IMR-90 (cell line): ENCODE results near the gene FAM120A. TPM values are rescaled to one million over a fixed set of nuclear protein-coding genes. Genes with fewer than 3 reads are reported as not detected.

Experiments
- ATAC-seq: fragments of 200-7000 bp; cut with Tn5 transposase; 2 replicates; pipeline ENCODE4 v1.9.1; 2020; ENCODE audit warnings: low read depth, mild to moderate bottlenecking, moderate library complexity
- BruUV-seq: library from RNA; stranded (reverse); fragments of 400-500 nt; replicated peaks from 2 replicates; lab custom pipeline; 2021; lab: Mats Ljungman, UMichigan
- CTCF ChIA-PET: fragments of 300-600 bp; formaldehyde crosslinking; extraction: SDS; loops from one replicate; lab custom pipeline; 2021; ENCODE audit warnings: antibody characterized with exemption; lab: Yijun Ruan, JAX
- POLR2A ChIA-PET: fragments of 300-600 bp; sonication (Branson Sonifier 250); formaldehyde crosslinking; loops from one replicate; lab custom pipeline; 2022; ENCODE audit warnings: antibody characterized with exemption; ENCODE audit not compliant: unreplicated experiment; lab: Charles Lee
- DNase-seq: peaks from one replicate; pipeline ENCODE4 v3.0.0; 2013
- H2AFZ ChIP-seq: replicated peaks from 2 replicates; pipeline ENCODE3; 2013; ENCODE audit warnings: low read length, mild to moderate bottlenecking; ENCODE audit not compliant: poor library complexity
- H2AK5ac ChIP-seq: 2 replicates; pipeline ENCODE4 v1.6.1; 2013; ENCODE audit warnings: low read depth, low read length, inconsistent platforms
- H2AK9ac ChIP-seq: replicated peaks from 2 replicates; pipeline ENCODE3; 2013; ENCODE audit warnings: mild to moderate bottlenecking, low read depth, low read length, moderate library complexity; ENCODE audit not compliant: poor library complexity
- H2BK120ac ChIP-seq: 2 replicates; pipeline ENCODE4 v1.6.1; 2013; ENCODE audit warnings: low read depth, low read length, inconsistent platforms
- H2BK15ac ChIP-seq: 3 replicates; pipeline ENCODE4 v1.6.1; 2013; ENCODE audit warnings: low read depth, low read length, inconsistent platforms
- H2BK20ac ChIP-seq: 2 replicates; pipeline ENCODE4 v1.6.1; 2013; ENCODE audit warnings: low read depth, mild to moderate bottlenecking, inconsistent platforms, low read length, moderate library complexity
- H2BK5ac ChIP-seq: 2 replicates; pipeline ENCODE4 v1.6.1; 2013; ENCODE audit warnings: mild to moderate bottlenecking, low read depth, low read length, inconsistent platforms; ENCODE audit not compliant: poor library complexity, severe bottlenecking
- H3K14ac ChIP-seq: replicated peaks from 2 replicates; pipeline ENCODE4 v1.6.1; 2013; ENCODE audit warnings: low read depth, low read length, inconsistent platforms
- H3K18ac ChIP-seq: 2 replicates; pipeline ENCODE4 v1.6.1; 2013; ENCODE audit warnings: low read depth, low read length, control low read depth
- H3K23ac ChIP-seq: 2 replicates; pipeline ENCODE4 v1.6.1; 2013; ENCODE audit warnings: low read depth, low read length, inconsistent platforms
- H3K27ac ChIP-seq: 2 replicates; pipeline ENCODE4 v1.5.1; 2013; ENCODE audit warnings: mild to moderate bottlenecking, control low read depth, low read length; ENCODE audit not compliant: insufficient read depth
- H3K27me3 ChIP-seq: 2 replicates; pipeline ENCODE4 v1.6.1; 2013; ENCODE audit warnings: low read length; ENCODE audit not compliant: control insufficient read depth, insufficient read depth
- H3K36me3 ChIP-seq: 2 replicates; pipeline ENCODE4 v1.6.1; 2013; ENCODE audit warnings: low read length, mixed read lengths; ENCODE audit not compliant: control insufficient read depth, insufficient read depth
- H3K4ac ChIP-seq: 2 replicates; pipeline ENCODE4 v1.6.1; 2013; ENCODE audit warnings: low read depth, low read length, inconsistent platforms
- H3K4me1 ChIP-seq: 2 replicates; pipeline ENCODE4 v1.6.1; 2013; ENCODE audit warnings: low read length, mixed read lengths; ENCODE audit not compliant: control insufficient read depth, insufficient read depth
- H3K4me2 ChIP-seq: 2 replicates; pipeline ENCODE4 v1.6.1; 2013; ENCODE audit warnings: low read depth, mild to moderate bottlenecking, control low read depth, low read length, moderate library complexity
- H3K4me3 ChIP-seq: 2 replicates; pipeline ENCODE4 v1.5.1; 2013; ENCODE audit warnings: low read depth, mild to moderate bottlenecking, control low read depth, low read length, moderate library complexity; ENCODE audit not compliant: insufficient read depth
- H3K56ac ChIP-seq: 2 replicates; pipeline ENCODE4 v1.6.1; 2013; ENCODE audit warnings: low read length, inconsistent platforms; ENCODE audit not compliant: insufficient read depth; ENCODE audit errors: extremely low read depth
- H3K79me1 ChIP-seq, 2 experiments: 2 replicates each; pipeline ENCODE4 v1.6.1; 2013; ENCODE audit warnings: low read length in 2 of 2, inconsistent platforms in 1 of 2, low read depth in 1 of 2
- H3K9ac ChIP-seq: 2 replicates; pipeline ENCODE4 v1.6.1; 2013; ENCODE audit warnings: low read depth, low read length, control low read depth
- H3K9me1 ChIP-seq: 2 replicates; pipeline ENCODE4 v1.6.1; 2013; ENCODE audit warnings: low read length, inconsistent platforms; ENCODE audit not compliant: insufficient read depth
- H3K9me3 ChIP-seq: 2 replicates; pipeline ENCODE4 v1.6.1; 2013; ENCODE audit warnings: low read length; ENCODE audit not compliant: control insufficient read depth, insufficient read depth
- H4K20me1 ChIP-seq: 2 replicates; pipeline ENCODE4 v1.6.1; 2013; ENCODE audit warnings: low read length, inconsistent platforms; ENCODE audit not compliant: insufficient read depth
- H4K5ac ChIP-seq: 2 replicates; pipeline ENCODE4 v1.6.1; 2013; ENCODE audit warnings: mild to moderate bottlenecking, low read depth, low read length, control low read depth
- H4K8ac ChIP-seq, 2 experiments: 2 replicates each; pipeline ENCODE4 v1.6.1; 2013; ENCODE audit warnings: low read depth in 2 of 2, low read length in 2 of 2, control low read depth in 1 of 2, inconsistent platforms in 1 of 2
- H4K91ac ChIP-seq: 2 replicates; pipeline ENCODE4 v1.6.1; 2013; ENCODE audit warnings: low read depth, low read length, inconsistent platforms; ENCODE audit not compliant: insufficient read depth
- CEBPB ChIP-seq: IDR thresholded peaks from 2 replicates; pipeline ENCODE4 v1.6.1; 2012; ENCODE audit warnings: low read depth, low read length, improper control_type of control experiment
- CHD1 ChIP-seq: IDR thresholded peaks from 2 replicates; pipeline ENCODE4 v1.6.1; 2012; ENCODE audit warnings: low read depth, low read length, improper control_type of control experiment
- MAZ ChIP-seq: IDR thresholded peaks from 2 replicates; pipeline ENCODE4 v1.6.1; 2012; ENCODE audit warnings: low read depth, mild to moderate bottlenecking, low read length, improper control_type of control experiment, moderate library complexity, borderline replicate concordance
- NFE2L2 ChIP-seq: fragments of 150-350 bp; IDR thresholded peaks from 2 replicates; pipeline ENCODE4 v1.6.1; 2016; ENCODE audit warnings: low read depth, mild to moderate bottlenecking, low read length
- POLR2A ChIP-seq: IDR thresholded peaks from 2 replicates; pipeline ENCODE4 v1.6.1; 2012; ENCODE audit warnings: mild to moderate bottlenecking, low read depth, low read length
- RAD21 ChIP-seq: IDR thresholded peaks from 2 replicates; pipeline ENCODE4 v1.6.1; 2012; ENCODE audit warnings: low read length, improper control_type of control experiment
- RFX5 ChIP-seq: IDR thresholded peaks from 2 replicates; pipeline ENCODE4 v1.8.0; 2012; ENCODE audit warnings: low read depth, mild to moderate bottlenecking, low read length, moderate library complexity
- SMC3 ChIP-seq: fragments of 150-350 bp; IDR thresholded peaks from 2 replicates; pipeline ENCODE4 v1.6.1; 2016; ENCODE audit warnings: low read depth, mild to moderate bottlenecking, antibody characterized with exemption, low read length, moderate library complexity
- WGBS, 2 experiments: methylation state at CpG; one replicate each; pipeline versions ENCODE4 v1.1.5 to v1.1.7; 2013; ENCODE audit warnings: missing lambda C conversion rate in 2 of 2; ENCODE audit not compliant: insufficient read length in 1 of 2; ENCODE audit errors: extremely low coverage in 2 of 2; 5-methylcytosine and 5-hydroxymethylcytosine counted together
- dilution Hi-C: fragments of 300-500 bp; cut with HindIII; formaldehyde crosslinking; loops from one replicate; pipeline ENCODE4 v1.14.3; 2018; ENCODE audit warnings: low sequenced_read_pairs; ENCODE audit not compliant: unreplicated experiment
- in situ Hi-C: fragments of 300-500 bp; cut with MboI; formaldehyde crosslinking; loops from 3 replicates; pipeline ENCODE4 v1.14.3; 2019; ENCODE audit warnings: low sequenced_read_pairs, inconsistent platforms, mixed read lengths
- intact Hi-C: fragments of 100-400 bp; cut with micrococcal nuclease; formaldehyde crosslinking; loops from 2 replicates; pipeline ENCODE4 v1.10.0; 2022
- polyA plus RNA-seq, 3 experiments: library from polyadenylated mRNA; depleted of rRNA; stranded (reverse); fragments of >200 nt; gene quantifications; 2 replicates each; pipeline ENCODE4 v1.2.3, GENCODE V29; 2012; ENCODE audit warnings: low replicate concordance in 1 of 3
- total RNA-seq: library from RNA; depleted of rRNA; stranded (reverse); fragments of >200 nt; gene quantifications from 2 replicates; pipeline ENCODE4 v1.2.3, GENCODE V29; 2012
- TF ChIP-seq, protein P1 (sequence below): fragments of 150-350 bp; IDR thresholded peaks from 2 replicates; pipeline ENCODE4 v1.6.1; 2017; ENCODE audit warnings: mild to moderate bottlenecking, antibody characterized with exemption, low read length, low read depth
- TF ChIP-seq, protein P2 (sequence below): fragments of 150-350 bp; IDR thresholded peaks from 2 replicates; pipeline ENCODE4 v1.6.1; 2016; ENCODE audit warnings: low read depth, mild to moderate bottlenecking, low read length, moderate library complexity, borderline replicate concordance

FAM120A gene
- total and polyA plus RNA-seq, 2 of the 4 experiments (the other 2 are of a cell fraction): 61.6 to 75.1 TPM

- Histone ChIP-seq H3K36me3 (peaks cover 34% of the 10 kb centered on the region), H2AK9ac (no peak overlapping the region), H3K9me1 (peaks cover 11% of the 10 kb centered on the region), H3K14ac (no peak overlapping the region), H2AK5ac (no peak overlapping the region), H3K56ac (no peak overlapping the region), H3K9ac (no peak overlapping the region), H3K4ac (no peak overlapping the region), H2AFZ (no peak overlapping the region), H3K4me2 (no peak overlapping the region), H3K79me1 (peaks cover 29 to 58% of the 10 kb centered on the region in 2 experiments), H2BK15ac (no peak overlapping the region), H3K9me3 (no peaks in the 10 kb centered on the region), H4K91ac (no peak overlapping the region), H3K18ac (no peak overlapping the region), H4K8ac (no peak overlapping the region), H2BK5ac (no peak overlapping the region), H3K4me1 (no peaks in the 10 kb centered on the region), H4K5ac (no peak overlapping the region), H2BK20ac (no peak overlapping the region), H2BK120ac (no peak overlapping the region), H3K23ac (no peak overlapping the region), H4K20me1 (0 out of 2 replicates have a peak, but pooled peaks cover 13% of the 10 kb centered on the region), H3K27me3 (no peaks in the 10 kb centered on the region), H3K4me3 (no peak overlapping the region), H3K27ac (no peak overlapping the region)
- CTCF ChIA-PET: no interaction called here
- intact Hi-C loops (no loop called here), dilution Hi-C loops (no loop called here), in situ Hi-C loops (no loop called here)
- 100% methylated on average over 1 of the region's 9 CpGs; no CpG with 5 or more reads in 1 of the 2 experiments for WGBS, 2 experiments
- TF ChIP-seq, protein P1, sequence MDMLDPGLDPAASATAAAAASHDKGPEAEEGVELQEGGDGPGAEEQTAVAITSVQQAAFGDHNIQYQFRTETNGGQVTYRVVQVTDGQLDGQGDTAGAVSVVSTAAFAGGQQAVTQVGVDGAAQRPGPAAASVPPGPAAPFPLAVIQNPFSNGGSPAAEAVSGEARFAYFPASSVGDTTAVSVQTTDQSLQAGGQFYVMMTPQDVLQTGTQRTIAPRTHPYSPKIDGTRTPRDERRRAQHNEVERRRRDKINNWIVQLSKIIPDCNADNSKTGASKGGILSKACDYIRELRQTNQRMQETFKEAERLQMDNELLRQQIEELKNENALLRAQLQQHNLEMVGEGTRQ: no peak
- TF ChIP-seq NFE2L2 (no peak), CEBPB (no peak), SMC3 (no peak), POLR2A (no peak), CHD1 (no peak), MAZ (no peak), RFX5 (no peak), RAD21 (no peak)
- TF ChIP-seq, protein P2, sequence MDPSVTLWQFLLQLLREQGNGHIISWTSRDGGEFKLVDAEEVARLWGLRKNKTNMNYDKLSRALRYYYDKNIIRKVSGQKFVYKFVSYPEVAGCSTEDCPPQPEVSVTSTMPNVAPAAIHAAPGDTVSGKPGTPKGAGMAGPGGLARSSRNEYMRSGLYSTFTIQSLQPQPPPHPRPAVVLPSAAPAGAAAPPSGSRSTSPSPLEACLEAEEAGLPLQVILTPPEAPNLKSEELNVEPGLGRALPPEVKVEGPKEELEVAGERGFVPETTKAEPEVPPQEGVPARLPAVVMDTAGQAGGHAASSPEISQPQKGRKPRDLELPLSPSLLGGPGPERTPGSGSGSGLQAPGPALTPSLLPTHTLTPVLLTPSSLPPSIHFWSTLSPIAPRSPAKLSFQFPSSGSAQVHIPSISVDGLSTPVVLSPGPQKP: no peak
- BruUV-seq: no TSS peak
- ATAC-seq: no peak
- DNase-seq: no peak
- POLR2A ChIA-PET: no interaction called here
These were observed 85.4 kb downstream of the FAM120A start for GRCh38 chr9:93536874-93537273.
